GM18867 (cell line): Measurements from ENCODE around the gene OR10P1.

Experiments used
- ATAC-seq: cut with Tn5 transposase; IDR thresholded peaks from one replicate; pipeline ENCODE4 v1.9.1; 2021; ENCODE audit warnings: mild to moderate bottlenecking, moderate library complexity; ENCODE audit not compliant: unreplicated experiment

OR10P1 gene

DNA sequence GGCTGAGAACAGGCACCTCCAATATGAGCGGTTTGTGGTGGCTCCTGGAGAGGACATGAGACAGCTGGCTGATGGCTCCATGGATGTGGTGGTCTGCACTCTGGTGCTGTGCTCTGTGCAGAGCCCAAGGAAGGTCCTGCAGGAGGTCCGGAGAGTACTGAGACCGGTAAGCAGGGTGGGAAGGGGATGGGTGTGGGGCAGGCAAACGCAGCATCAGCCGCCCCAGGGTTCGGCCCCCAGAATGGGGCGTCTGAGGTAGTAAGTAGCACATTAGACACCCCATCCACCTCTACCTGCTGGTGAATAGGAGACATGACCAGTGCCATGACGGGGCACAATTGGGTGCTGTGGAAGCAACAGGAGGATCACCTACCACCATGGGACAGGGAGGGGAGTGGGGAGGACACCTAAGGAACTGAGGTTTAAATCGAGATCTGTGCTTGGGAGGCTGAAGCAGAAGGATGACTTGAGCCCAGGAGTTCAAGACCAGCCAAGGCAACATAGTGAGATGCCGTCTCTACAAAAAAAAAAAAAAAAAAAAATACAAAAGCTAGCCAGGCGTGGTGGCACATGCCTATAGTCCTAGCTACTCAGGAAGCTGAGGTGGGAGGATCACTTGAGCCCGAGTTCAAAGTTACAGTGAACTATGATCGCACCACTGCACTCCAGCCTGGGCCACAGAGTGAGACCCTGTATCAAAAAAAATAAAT lies 45.5 kb downstream of the OR10P1 start:
- ATAC-seq = no peak

DNA sequence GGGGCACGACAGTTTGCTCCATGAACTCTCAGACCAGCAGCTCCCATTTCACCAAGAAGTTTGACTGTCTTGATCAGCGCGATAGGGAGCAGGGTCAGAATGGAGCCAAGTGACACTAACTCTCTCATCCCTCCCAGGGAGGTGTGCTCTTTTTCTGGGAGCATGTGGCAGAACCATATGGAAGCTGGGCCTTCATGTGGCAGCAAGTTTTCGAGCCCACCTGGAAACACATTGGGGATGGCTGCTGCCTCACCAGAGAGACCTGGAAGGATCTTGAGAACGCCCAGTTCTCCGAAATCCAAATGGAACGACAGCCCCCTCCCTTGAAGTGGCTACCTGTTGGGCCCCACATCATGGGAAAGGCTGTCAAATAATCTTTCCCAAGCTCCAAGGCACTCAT lies 47.0 kb downstream of the OR10P1 start:
- no peak for ATAC-seq

GRCh38 chr12:55684761-55685370 lies 48.2 kb downstream of the OR10P1 start:
- ATAC-seq = no peak

DNA sequence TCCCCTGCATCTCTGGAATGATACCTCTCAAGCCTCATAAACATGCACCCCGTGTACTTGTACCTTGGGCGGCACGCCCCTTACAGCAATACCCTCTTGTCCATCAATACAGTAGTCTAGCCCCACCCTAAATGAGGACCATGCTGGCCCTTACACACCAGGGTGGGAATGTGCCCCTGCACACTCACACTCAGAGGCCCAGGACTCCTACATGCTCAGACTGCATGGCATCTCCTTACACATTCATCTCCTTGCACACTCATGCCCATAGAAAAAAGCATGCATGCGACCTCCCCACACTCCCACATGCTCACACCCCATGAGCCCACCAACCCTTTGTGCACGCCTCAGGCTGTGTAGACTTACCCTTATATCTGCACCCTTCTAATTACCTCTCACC lies 49.0 kb downstream of the OR10P1 start:
- ATAC-seq = no peak

- ATAC-seq = no peak
These were observed 49.8 kb downstream of the OR10P1 start for GRCh38 chr12:55686366-55687010.
